Kidney epithelial cell (primary cell): ENCODE data around the gene UCKL1. TPM values are rescaled to one million over a fixed set of nuclear protein-coding genes. Genes with fewer than 3 reads are reported as not detected.

Experiments
- DNase-seq: peaks from one replicate; pipeline ENCODE4 v3.0.0-alpha.2; 2010; ENCODE audit warnings: low read depth
- H3K27me3 ChIP-seq: 2 replicates; pipeline ENCODE4 v1.6.0; 2011; ENCODE audit warnings: low read length; ENCODE audit not compliant: control insufficient read depth, insufficient read depth
- H3K36me3 ChIP-seq: 2 replicates; pipeline ENCODE4 v1.5.1; 2011; ENCODE audit warnings: low read length; ENCODE audit not compliant: control insufficient read depth, insufficient read depth
- H3K4me3 ChIP-seq: 2 replicates; pipeline ENCODE4 v1.5.1; 2011; ENCODE audit warnings: low read depth, mild to moderate bottlenecking, control low read depth, low read length
- CTCF ChIP-seq: IDR thresholded peaks from 2 replicates; pipeline ENCODE4 v1.5.1; 2011; ENCODE audit warnings: mild to moderate bottlenecking, moderate library complexity, low read length, control low read depth, inconsistent platforms; ENCODE audit not compliant: insufficient read depth, poor library complexity, severe bottlenecking
- total RNA-seq: library from RNA; depleted of rRNA; stranded (reverse); fragments of >200 nt; gene quantifications from 2 replicates; pipeline ENCODE4 v1.2.3, GENCODE V29; 2015

Gene UCKL1
- total RNA-seq, 1 donor from 2014 or later: 19.6 TPM

- TF ChIP-seq CTCF: no peak
- Histone ChIP-seq H3K4me3 (no peak overlapping the region), H3K36me3 (peaks cover 2% of the 10 kb centered on the region), H3K27me3 (no peaks in the 10 kb centered on the region)
- no peak for DNase-seq
These were observed 26.7 kb upstream of the UCKL1 start for GRCh38 chr20:63982937-63983336.

GRCh38 chr20:63980806-63981728 is 24.9 kb upstream of the UCKL1 start, which contains the start of gene PRPF6:
TSS of gene PRPF6 (plus strand) at chr20:63981132. CDS start at chr20:63981246, 114 bp downstream.
- peak; percentile 85 for DNase-seq
- peak; percentile 97 for TF ChIP-seq CTCF
- Histone ChIP-seq H3K27me3 (no peaks in the 10 kb centered on the region), H3K4me3 (peak within 1 kb of the TSS; percentile 98), H3K36me3 (peaks cover 2% of the 10 kb centered on the region)

- Histone ChIP-seq H3K36me3 (peaks cover 2% of the 10 kb centered on the region), H3K4me3 (peak overlapping the region; percentile 98), H3K27me3 (no peaks in the 10 kb centered on the region)
- TF ChIP-seq CTCF: no peak
- no peak for DNase-seq
These were observed 24.1 kb upstream of the UCKL1 start for GRCh38 chr20:63980317-63980805.

GRCh38 chr20:63979557-63980316 is 23.5 kb upstream of the UCKL1 start, which contains the start of gene SAMD10:
TSS of gene SAMD10 (minus strand) at chr20:63979642. CDS start at chr20:63979467, 175 bp downstream.
- Histone ChIP-seq H3K27me3 (no peaks in the 10 kb centered on the region), H3K4me3 (peak within 1 kb of the TSS; percentile 54), H3K36me3 (peaks cover under 1% of the 10 kb centered on the region)
- no peak for TF ChIP-seq CTCF
- DNase-seq: no peak

GRCh38 chr20:63979229-63979556 is 23.0 kb upstream of the UCKL1 start:
- no peak for DNase-seq
- TF ChIP-seq CTCF: no peak
- Histone ChIP-seq H3K36me3 (no peaks in the 10 kb centered on the region), H3K27me3 (no peaks in the 10 kb centered on the region), H3K4me3 (peak overlapping the region; percentile 54)
